ENCODE results near the gene SUGCT. TPM values are rescaled to one million over a fixed set of nuclear protein-coding genes. Genes with fewer than 3 reads are reported as not detected.
"Not testable (repeated sequence)": the region's sequence is repeated elsewhere in the genome, so short reads cannot be mapped to it uniquely, and the experiment has no call there.

The SUGCT gene
- total and polyA plus RNA-seq, 2 of the 8 experiments (the other 6 are each of a cell fraction or from before 2014, with no cell fraction given): 2.8 to 5.4 TPM

DNA sequence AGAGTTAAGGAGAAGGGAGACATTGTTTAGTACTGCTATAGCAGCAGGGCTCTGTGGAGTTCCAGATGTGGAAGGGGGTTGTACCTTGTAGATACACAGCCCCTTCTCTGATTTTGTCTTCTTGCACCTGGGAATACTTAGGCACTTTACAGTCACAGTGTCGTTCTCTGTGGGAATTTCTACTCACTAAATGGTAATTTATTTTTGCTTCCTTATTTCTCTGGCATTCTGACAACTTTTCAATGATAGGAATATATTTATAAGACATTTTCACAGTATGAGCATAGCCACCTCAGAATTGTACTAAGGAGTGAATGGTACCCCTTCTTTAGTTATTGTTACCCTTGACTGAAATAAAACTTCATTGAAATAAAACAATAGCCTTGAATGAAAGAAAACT lies 132.8 kb downstream of the SUGCT start:
- no peaks in the 10 kb centered on the region for H3K23me2 ChIP-seq (ENCODE audit: low read depth, low read length)
- H3K4ac ChIP-seq (replicated peaks; ENCODE audit: insufficient read length, low read depth, low read length): no peak overlapping the region
- ChIA-PET POLR2A (ENCODE audit: partially characterized antibody) (no interaction called here), CTCF (ENCODE audit: partially characterized antibody) (interaction anchor here (1.1 kb wide), 1 partner anchor 29 kb away, joined by 3 read pairs; no protein-coding TSS in a partner anchor)
- H2BK12ac ChIP-seq (ENCODE audit: low read depth, low read length): no peak overlapping the region
- no peak overlapping the region for H2AFZ ChIP-seq (ENCODE audit: low read length)
- H3K79me1 ChIP-seq (ENCODE audit: low read depth, low read length): no peaks in the 10 kb centered on the region
- DNase-seq (ENCODE audit: low read depth in 1 of 2, low spot score in 2 of 2) (no peak), FAIRE-seq (no peak)
- no peak overlapping the region for H2BK20ac ChIP-seq (ENCODE audit: low read length)
- no peaks in the 10 kb centered on the region for H4K20me1 ChIP-seq (replicated peaks in 1 of 2; ENCODE audit: control insufficient read depth in 1 of 2, insufficient read depth in 2 of 2, low read length in 2 of 2)
- no peak overlapping the region for H3K56ac ChIP-seq (replicated peaks; ENCODE audit: insufficient read length, low read depth, low read length)
- 92% methylated on average over 1 of the region's 1 CpG; no CpG with 5 or more reads in 1 of the 2 experiments for WGBS, 2 experiments (ENCODE audit: extremely low coverage in 1 of 2, insufficient coverage in 1 of 2, insufficient read length in 1 of 2, insufficient replicate concordance in 2 of 2, low coverage in 1 of 2, low lambda C conversion rate in 2 of 2, missing lambda C conversion rate in 1 of 2)
- no peak overlapping the region for H3K18ac ChIP-seq (ENCODE audit: extremely low read depth, low read length)
- H2AK5ac ChIP-seq (ENCODE audit: low read depth, low read length): no peak overlapping the region
- no peak overlapping the region for H3K9ac ChIP-seq (replicated peaks in 1 of 4; ENCODE audit: extremely low read depth in 1 of 4, low read depth in 3 of 4, low read length in 3 of 4)
- H3K9me3 ChIP-seq (ENCODE audit: insufficient read depth in 2 of 2, low read depth in 1 of 2, low read length in 1 of 2): no peaks in the 10 kb centered on the region
- H3K23ac ChIP-seq (ENCODE audit: insufficient read length): no peak overlapping the region
- H3K36me3 ChIP-seq (ENCODE audit: control insufficient read depth in 2 of 4, insufficient read depth in 4 of 4, low read length in 3 of 4): no peaks in the 10 kb centered on the region
- no peaks in the 10 kb centered on the region for H3K4me1 ChIP-seq (replicated peaks in 1 of 4; ENCODE audit: control insufficient read depth in 3 of 4, insufficient read depth in 4 of 4, low read length in 3 of 4)
- H3K4me3 ChIP-seq (ENCODE audit: extremely low read depth in 1 of 4, insufficient read depth in 2 of 4, low read depth in 3 of 4, low read length in 4 of 4): no peak overlapping the region
- no peak overlapping the region for H4K5ac ChIP-seq (ENCODE audit: insufficient read length, low read depth, low read length)
- no peaks in the 10 kb centered on the region for H3K79me2 ChIP-seq (ENCODE audit: control insufficient read depth in 1 of 2, insufficient read depth in 2 of 2, low read length in 2 of 2)
- TF ChIP-seq SIX5 (IDR thresholded peaks at IDR 0.05; ENCODE audit: low read depth, low read length): no peak
- no peak for TF ChIP-seq JUND (IDR thresholded peaks at IDR 0.05; ENCODE audit: low read length)
- TF ChIP-seq BACH1 (IDR thresholded peaks at IDR 0.05; ENCODE audit: low read length): no peak
- H3K4me2 ChIP-seq (ENCODE audit: insufficient read depth in 1 of 2, low read depth in 2 of 2, low read length in 2 of 2): no peak overlapping the region
- H2BK5ac ChIP-seq (ENCODE audit: low read depth, low read length): no peak overlapping the region
- no peak overlapping the region for H4K91ac ChIP-seq (replicated peaks; ENCODE audit: insufficient read length, low read length)
- no peak overlapping the region for H3K14ac ChIP-seq (ENCODE audit: insufficient read length)
- no peak overlapping the region for H3K27ac ChIP-seq (ENCODE audit: low read depth, low read length)
- no peaks in the 10 kb centered on the region for H3K27me3 ChIP-seq (replicated peaks in 1 of 4; ENCODE audit: control insufficient read depth in 3 of 4, extremely low read depth in 1 of 4, insufficient read depth in 3 of 4, low read length in 3 of 4)
- H2BK120ac ChIP-seq (replicated peaks; ENCODE audit: low read depth, low read length): no peak overlapping the region
- no peak overlapping the region for H2BK15ac ChIP-seq (ENCODE audit: low read length)
- no peak overlapping the region for H4K8ac ChIP-seq (ENCODE audit: extremely low read depth, insufficient read depth, low read length)

DNA sequence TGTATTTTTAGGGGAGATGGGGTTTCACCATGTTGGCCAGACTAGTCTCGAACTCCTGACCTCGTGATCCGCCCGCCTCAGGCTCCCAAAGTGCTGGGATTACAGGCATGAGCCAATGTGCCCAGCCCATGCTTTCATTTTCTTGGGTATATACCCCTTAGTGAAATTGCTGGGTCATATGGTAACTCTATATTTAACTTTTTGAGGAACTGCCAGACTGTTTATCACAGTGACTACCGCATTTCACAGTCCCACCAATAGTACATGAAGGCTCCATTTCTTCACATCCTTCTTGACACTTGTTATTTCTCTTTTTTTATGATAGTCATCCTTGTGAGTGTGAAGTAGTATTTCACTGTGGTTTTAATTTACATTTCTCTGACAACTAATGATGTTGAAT lies 134.0 kb downstream of the SUGCT start:
- H3K79me2 ChIP-seq (ENCODE audit: control insufficient read depth in 1 of 2, insufficient read depth in 2 of 2, low read length in 2 of 2); H2BK15ac ChIP-seq (ENCODE audit: low read length); H3K79me1 ChIP-seq (ENCODE audit: low read depth, low read length); H3K23ac ChIP-seq (ENCODE audit: insufficient read length); H4K20me1 ChIP-seq (replicated peaks in 1 of 2; ENCODE audit: control insufficient read depth in 1 of 2, insufficient read depth in 2 of 2, low read length in 2 of 2); FAIRE-seq; H3K23me2 ChIP-seq (ENCODE audit: low read depth, low read length); H4K8ac ChIP-seq (ENCODE audit: extremely low read depth, insufficient read depth, low read length); H3K27me3 ChIP-seq (replicated peaks in 1 of 4; ENCODE audit: control insufficient read depth in 3 of 4, extremely low read depth in 1 of 4, insufficient read depth in 3 of 4, low read length in 3 of 4); H2BK120ac ChIP-seq (replicated peaks; ENCODE audit: low read depth, low read length); H3K4me3 ChIP-seq (ENCODE audit: extremely low read depth in 1 of 4, insufficient read depth in 2 of 4, low read depth in 3 of 4, low read length in 4 of 4); H2BK12ac ChIP-seq (ENCODE audit: low read depth, low read length); H3K18ac ChIP-seq (ENCODE audit: extremely low read depth, low read length); H3K14ac ChIP-seq (ENCODE audit: insufficient read length); H3K36me3 ChIP-seq (ENCODE audit: control insufficient read depth in 2 of 4, insufficient read depth in 4 of 4, low read length in 3 of 4); H3K56ac ChIP-seq (replicated peaks; ENCODE audit: insufficient read length, low read depth, low read length); H2AFZ ChIP-seq (ENCODE audit: low read length); POLR2A ChIA-PET (ENCODE audit: partially characterized antibody); H2BK5ac ChIP-seq (ENCODE audit: low read depth, low read length); H3K4me2 ChIP-seq (ENCODE audit: insufficient read depth in 1 of 2, low read depth in 2 of 2, low read length in 2 of 2); H3K27ac ChIP-seq (ENCODE audit: low read depth, low read length); H3K4ac ChIP-seq (replicated peaks; ENCODE audit: insufficient read length, low read depth, low read length); DNase-seq (ENCODE audit: low read depth in 1 of 2, low spot score in 2 of 2); H3K9me3 ChIP-seq (ENCODE audit: insufficient read depth in 2 of 2, low read depth in 1 of 2, low read length in 1 of 2); H3K4me1 ChIP-seq (replicated peaks in 1 of 4; ENCODE audit: control insufficient read depth in 3 of 4, insufficient read depth in 4 of 4, low read length in 3 of 4); H2BK20ac ChIP-seq (ENCODE audit: low read length); H3K9ac ChIP-seq (replicated peaks in 1 of 4; ENCODE audit: extremely low read depth in 1 of 4, low read depth in 3 of 4, low read length in 3 of 4); H4K5ac ChIP-seq (ENCODE audit: insufficient read length, low read depth, low read length); H4K91ac ChIP-seq (replicated peaks; ENCODE audit: insufficient read length, low read length); H2AK5ac ChIP-seq (ENCODE audit: low read depth, low read length): not testable (repeated sequence)
- 90% methylated on average over 5 of the region's 5 CpGs; no CpG with 5 or more reads in 1 of the 2 experiments for WGBS, 2 experiments (ENCODE audit: extremely low coverage in 1 of 2, insufficient coverage in 1 of 2, insufficient read length in 1 of 2, insufficient replicate concordance in 2 of 2, low coverage in 1 of 2, low lambda C conversion rate in 2 of 2, missing lambda C conversion rate in 1 of 2)
- CTCF ChIA-PET (ENCODE audit: partially characterized antibody): interaction anchor here (1.4 kb wide), 1 partner anchor 10 kb away, joined by 3 read pairs; no protein-coding TSS in a partner anchor
